Esophagus mucosa (tissue), 1 donor: Measurements from ENCODE around the gene CGB7. TPM values are rescaled to one million over a fixed set of nuclear protein-coding genes. Genes with fewer than 3 reads are reported as not detected.

Source experiments
- ATAC-seq: fragments of 200-7000 bp; cut with Tn5 transposase; one replicate; pipeline ENCODE4 v1.9.1; 2020
- total RNA-seq: library from RNA; stranded (reverse); gene quantifications from one replicate; pipeline ENCODE4 v1.2.4, GENCODE V29; 2023
- donor health status: DM: yes; HTN: yes; CAD: no.

CGB7 gene
- total RNA-seq, 1 donor from 2014 or later = 0.52 TPM

DNA sequence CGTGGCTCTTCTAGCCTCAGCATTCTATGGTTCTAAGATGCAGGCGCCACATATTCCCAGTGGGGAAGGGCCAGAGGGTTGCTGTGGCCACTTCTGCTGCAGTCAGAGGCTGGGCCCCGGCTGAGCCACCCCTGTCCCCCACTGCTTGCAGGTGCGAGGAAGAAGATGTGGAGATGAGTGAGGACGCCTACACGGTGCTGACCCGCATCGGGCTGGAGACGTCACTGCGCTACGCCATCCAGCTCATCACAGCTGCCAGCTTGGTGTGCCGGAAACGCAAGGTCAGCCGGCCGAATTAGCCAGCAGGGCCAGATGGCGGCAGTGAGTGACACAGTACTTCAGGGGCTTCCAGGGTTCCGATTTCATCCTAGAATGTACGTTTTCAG is 42.7 kb downstream of the CGB7 start:
- no peak for ATAC-seq

GRCh38 chr19:49014123-49014869 is 43.3 kb downstream of the CGB7 start:
- no peak for ATAC-seq

DNA sequence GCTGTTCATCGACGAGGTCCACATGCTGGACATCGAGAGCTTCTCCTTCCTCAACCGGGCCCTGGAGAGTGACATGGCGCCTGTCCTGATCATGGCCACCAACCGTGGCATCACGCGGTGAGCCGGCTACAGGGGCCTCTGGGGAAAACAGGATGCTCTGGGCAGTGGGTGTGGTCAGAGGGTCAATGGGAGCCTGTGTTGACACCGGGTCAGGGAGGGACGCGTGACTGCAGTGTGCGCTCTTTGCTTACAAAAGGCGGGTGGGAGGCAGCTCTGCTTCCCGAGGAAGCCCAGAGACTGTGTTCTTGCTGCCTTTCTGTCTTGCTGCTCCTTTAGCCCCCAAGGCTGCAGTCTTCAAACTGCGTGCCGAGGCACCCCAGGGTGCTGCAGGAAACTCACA is 46.4 kb downstream of the CGB7 start:
- no peak for ATAC-seq

GRCh38 chr19:49010453-49010852 is 47.1 kb downstream of the CGB7 start:
- ATAC-seq = no peak

DNA sequence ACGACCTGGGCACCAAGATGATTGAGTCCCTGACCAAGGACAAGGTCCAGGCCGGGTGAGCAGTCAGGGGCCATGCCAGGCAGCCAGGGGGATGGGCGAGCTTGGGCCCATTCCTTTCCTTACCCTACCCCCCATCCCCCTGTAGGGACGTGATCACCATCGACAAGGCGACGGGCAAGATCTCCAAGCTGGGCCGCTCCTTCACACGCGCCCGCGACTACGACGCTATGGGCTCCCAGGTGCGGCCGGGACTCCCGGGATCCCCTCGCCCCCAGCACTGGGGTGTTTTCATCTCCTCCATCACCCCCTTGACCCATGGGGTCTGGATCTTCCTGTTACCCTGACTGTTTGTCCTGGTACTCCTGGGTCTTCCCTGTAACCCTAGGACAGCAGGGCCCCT is 47.7 kb downstream of the CGB7 start:
- no peak for ATAC-seq

- ATAC-seq = no peak
Observed at GRCh38 chr19:49006905-49007304, 50.6 kb downstream of the CGB7 start.

- no peak for ATAC-seq
Observed at GRCh38 chr19:49004964-49005614, 52.5 kb downstream of the CGB7 start.

Other genes starting within 250 kb of the CGB7 start
- 31.0 TPM for gene BCAT2, start 246.7 kb downstream of the CGB7 start, total RNA-seq
- gene HSD17B14, start 221.3 kb downstream of the CGB7 start, total RNA-seq = 0.40 TPM
- 8.1 TPM for gene PLEKHA4, start 189.1 kb downstream of the CGB7 start, total RNA-seq
- gene PPP1R15A, start 185.3 kb downstream of the CGB7 start, total RNA-seq = 30.0 TPM
- gene TULP2, start 159.0 kb downstream of the CGB7 start, total RNA-seq = 0.24 TPM
- 104 TPM for gene NUCB1, start 157.4 kb downstream of the CGB7 start, total RNA-seq
- gene DHDH, start 124.0 kb downstream of the CGB7 start, total RNA-seq = 1.2 TPM
- gene BAX, start 102.9 kb downstream of the CGB7 start, total RNA-seq = 58.9 TPM
- 417 TPM for gene FTL, start 92.4 kb downstream of the CGB7 start, total RNA-seq
- gene GYS1, start 64.4 kb downstream of the CGB7 start, total RNA-seq = 50.8 TPM
- gene RUVBL2, start 63.9 kb downstream of the CGB7 start, total RNA-seq = 79.0 TPM
- not detected for gene LHB, start 40.7 kb downstream of the CGB7 start, total RNA-seq
- not detected for gene CGB3, start 33.4 kb downstream of the CGB7 start, total RNA-seq
- gene CGB2, start 25.9 kb downstream of the CGB7 start, total RNA-seq = not detected
- gene CGB1, start 20.9 kb downstream of the CGB7 start, total RNA-seq = not detected
- not detected for gene CGB5, start 13.9 kb downstream of the CGB7 start, total RNA-seq
- not detected for gene CGB8, start 8.6 kb downstream of the CGB7 start, total RNA-seq
- gene NTF4, start 7.1 kb upstream of the CGB7 start, total RNA-seq = 5.6 TPM
- gene KCNA7, start 14.9 kb upstream of the CGB7 start, total RNA-seq = not detected
- 82.3 TPM for gene SNRNP70, start 27.7 kb upstream of the CGB7 start, total RNA-seq
- 11.7 TPM for gene LIN7B, start 56.6 kb upstream of the CGB7 start, total RNA-seq
- 1.3 TPM for gene C19orf73, start 61.4 kb upstream of the CGB7 start, total RNA-seq
- gene PPFIA3, start 61.8 kb upstream of the CGB7 start, total RNA-seq = 9.2 TPM
- 0.24 TPM for gene HRC, start 97.6 kb upstream of the CGB7 start, total RNA-seq
- 12.1 TPM for gene TRPM4, start 100.0 kb upstream of the CGB7 start, total RNA-seq